GM12878 (cell line): ENCODE results near the gene TRUB1. TPM values are rescaled to one million over a fixed set of nuclear protein-coding genes. Genes with fewer than 3 reads are reported as not detected.

ENCODE experiments used
- ASH2L ChIP-seq: fragments of 300-600, 200-600 bp; sonication (generic); IDR thresholded peaks from 2 replicates; pipeline ENCODE4 v1.6.1; 2017; ENCODE audit warnings: low read depth, mild to moderate bottlenecking, borderline replicate concordance
- CEBPB ChIP-seq, 2 experiments: fragments of 150-350 bp in 1 of 2; IDR thresholded peaks; 2 replicates each; pipeline ENCODE4 v1.6.1; 2012 to 2014; ENCODE audit warnings: low read depth in 2 of 2, low read length in 2 of 2, borderline replicate concordance in 1 of 2, inconsistent platforms in 1 of 2
- GATAD2B ChIP-seq: fragments of 450-650 bp; conservative IDR thresholded peaks from 2 replicates; pipeline ENCODE4 v1.6.1; 2017; ENCODE audit warnings: low read depth, mild to moderate bottlenecking, moderate library complexity
- IKZF2 ChIP-seq, 2 experiments: fragments of 450-650 bp; IDR thresholded peaks; 2 replicates each; pipeline ENCODE4 v1.6.1; 2017; ENCODE audit warnings: mild to moderate bottlenecking in 2 of 2, moderate library complexity in 2 of 2
- NFYB ChIP-seq: IDR thresholded peaks from 2 replicates; pipeline ENCODE4 v1.6.1; 2011; ENCODE audit warnings: low read depth, mild to moderate bottlenecking, low read length, improper control_type of control experiment, moderate library complexity; ENCODE audit not compliant: insufficient read depth
- PAX5 ChIP-seq: IDR thresholded peaks from 2 replicates; pipeline ENCODE4 v1.6.1; 2011; ENCODE audit warnings: low read depth, low read length, borderline replicate concordance
- POLR2AphosphoS2 ChIP-seq: IDR thresholded peaks from 2 replicates; pipeline ENCODE4 v1.6.1; 2011; ENCODE audit warnings: low read depth, mild to moderate bottlenecking, low read length, improper control_type of control experiment, moderate library complexity
- TCF3 ChIP-seq: IDR thresholded peaks from 2 replicates; pipeline ENCODE4 v1.6.1; 2012; ENCODE audit warnings: low read depth, mild to moderate bottlenecking, low read length, borderline replicate concordance; ENCODE audit not compliant: insufficient read depth
- ZNF622 ChIP-seq: fragments of 450-650 bp; IDR thresholded peaks from 2 replicates; pipeline ENCODE4 v1.6.1; 2017; ENCODE audit warnings: mild to moderate bottlenecking, inconsistent platforms
- polyA plus RNA-seq, 11 experiments: library from polyadenylated mRNA; depleted of rRNA in 4 of 11; unstranded in 6 of 11; stranded (reverse) in 5 of 11; fragments of >200 nt; fragmentation: Nextera tagmentation in 4 of 11; fragmentation: Illumina TruSeq in 1 of 11; extraction: Ambion mirVana in 4 of 11; extraction: Trizol in 1 of 11; gene quantifications; 1 replicate in 1 of 11; 2 replicates in 10 of 11; pipeline versions ENCODE4 v1.2.1 to v1.2.3, GENCODE V29; 2011 to 2016; ENCODE audit warnings: inconsistent platforms in 2 of 11, missing spikeins in 2 of 11, low read depth in 1 of 11
- total RNA-seq, 4 experiments: library from RNA; depleted of rRNA in 3 of 4; stranded (reverse); fragments of >200 nt in 3 of 4; fragmentation: Illumina TruSeq in 1 of 4; extraction: Trizol in 1 of 4; gene quantifications; 2 replicates each; pipeline versions ENCODE4 v1.2.1 to v1.2.3, GENCODE V29; 2013 to 2021
- TF ChIP-seq, protein P1 (sequence below): fragments of 450-650 bp; formaldehyde crosslinking; IDR thresholded peaks from 2 replicates; pipeline ENCODE4 v1.5.0; 2022; ENCODE audit warnings: mild to moderate bottlenecking, missing genetic modification characterization
- TF ChIP-seq, protein P2 (sequence below): IDR thresholded peaks from 2 replicates; pipeline ENCODE4 v1.6.1; 2011; ENCODE audit warnings: low read depth, mild to moderate bottlenecking, low read length, moderate library complexity, borderline replicate concordance; ENCODE audit errors: extremely low read depth
- TF ChIP-seq, protein P3 (sequence below): fragments of 450-650 bp; conservative IDR thresholded peaks from 2 replicates; pipeline ENCODE4 v1.6.1; 2017; ENCODE audit warnings: mild to moderate bottlenecking, moderate library complexity

TRUB1 gene
- total and polyA plus RNA-seq, 10 of the 15 experiments (the other 5 are each of a cell fraction or from before 2014, with no cell fraction given): 8.1 to 24.0 (median 15.9) TPM

DNA sequence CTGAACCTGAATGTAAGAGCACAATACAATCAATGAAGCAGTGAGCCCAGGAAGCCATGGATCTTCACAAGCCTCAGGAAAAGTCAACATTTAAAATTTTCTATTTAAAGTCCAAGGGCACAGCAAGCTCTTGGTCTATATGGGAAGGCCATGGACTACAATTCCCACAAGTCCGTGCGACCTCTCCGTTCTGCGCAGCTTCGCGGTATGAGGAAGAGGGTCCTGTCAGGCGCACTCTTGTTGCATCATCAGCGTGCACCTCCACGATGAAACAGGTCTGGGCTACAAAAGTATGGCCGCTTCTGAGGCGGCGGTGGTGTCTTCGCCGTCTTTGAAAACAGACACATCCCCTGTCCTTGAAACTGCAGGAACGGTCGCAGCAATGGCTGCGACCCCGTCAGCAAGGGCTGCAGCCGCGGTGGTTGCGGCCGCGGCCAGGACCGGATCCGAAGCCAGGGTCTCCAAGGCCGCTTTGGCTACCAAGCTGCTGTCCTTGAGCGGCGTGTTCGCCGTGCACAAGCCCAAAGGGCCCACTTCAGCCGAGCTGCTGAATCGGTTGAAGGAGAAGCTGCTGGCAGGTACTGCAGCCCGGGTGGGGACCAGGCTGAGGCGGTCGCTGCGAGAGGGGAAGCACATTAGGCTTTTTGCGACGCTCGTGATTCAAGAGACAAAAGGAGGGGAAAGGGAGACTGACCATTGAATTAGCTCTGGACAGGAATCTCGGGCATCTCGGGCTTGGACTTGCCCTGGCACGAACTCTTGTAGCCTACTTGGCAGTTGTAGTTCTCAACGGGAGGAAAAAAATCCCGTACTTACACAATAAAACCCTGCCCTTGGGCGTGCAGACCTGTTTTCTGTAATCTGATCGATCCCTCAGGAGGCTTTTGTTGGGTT is at the start of gene TRUB1 (continued):
- TF ChIP-seq, protein P1, sequence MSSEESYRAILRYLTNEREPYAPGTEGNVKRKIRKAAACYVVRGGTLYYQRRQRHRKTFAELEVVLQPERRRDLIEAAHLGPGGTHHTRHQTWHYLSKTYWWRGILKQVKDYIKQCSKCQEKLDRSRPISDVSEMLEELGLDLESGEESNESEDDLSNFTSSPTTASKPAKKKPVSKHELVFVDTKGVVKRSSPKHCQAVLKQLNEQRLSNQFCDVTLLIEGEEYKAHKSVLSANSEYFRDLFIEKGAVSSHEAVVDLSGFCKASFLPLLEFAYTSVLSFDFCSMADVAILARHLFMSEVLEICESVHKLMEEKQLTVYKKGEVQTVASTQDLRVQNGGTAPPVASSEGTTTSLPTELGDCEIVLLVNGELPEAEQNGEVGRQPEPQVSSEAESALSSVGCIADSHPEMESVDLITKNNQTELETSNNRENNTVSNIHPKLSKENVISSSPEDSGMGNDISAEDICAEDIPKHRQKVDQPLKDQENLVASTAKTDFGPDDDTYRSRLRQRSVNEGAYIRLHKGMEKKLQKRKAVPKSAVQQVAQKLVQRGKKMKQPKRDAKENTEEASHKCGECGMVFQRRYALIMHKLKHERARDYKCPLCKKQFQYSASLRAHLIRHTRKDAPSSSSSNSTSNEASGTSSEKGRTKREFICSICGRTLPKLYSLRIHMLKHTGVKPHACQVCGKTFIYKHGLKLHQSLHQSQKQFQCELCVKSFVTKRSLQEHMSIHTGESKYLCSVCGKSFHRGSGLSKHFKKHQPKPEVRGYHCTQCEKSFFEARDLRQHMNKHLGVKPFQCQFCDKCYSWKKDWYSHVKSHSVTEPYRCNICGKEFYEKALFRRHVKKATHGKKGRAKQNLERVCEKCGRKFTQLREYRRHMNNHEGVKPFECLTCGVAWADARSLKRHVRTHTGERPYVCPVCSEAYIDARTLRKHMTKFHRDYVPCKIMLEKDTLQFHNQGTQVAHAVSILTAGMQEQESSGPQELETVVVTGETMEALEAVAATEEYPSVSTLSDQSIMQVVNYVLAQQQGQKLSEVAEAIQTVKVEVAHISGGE (CRISPR knock-in tag): no peak
- TF ChIP-seq, protein P2, sequence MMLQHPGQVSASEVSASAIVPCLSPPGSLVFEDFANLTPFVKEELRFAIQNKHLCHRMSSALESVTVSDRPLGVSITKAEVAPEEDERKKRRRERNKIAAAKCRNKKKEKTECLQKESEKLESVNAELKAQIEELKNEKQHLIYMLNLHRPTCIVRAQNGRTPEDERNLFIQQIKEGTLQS: peak; percentile 92; the same call in 1 of the 2 replicates
- peak; percentile 73 for TF ChIP-seq POLR2AphosphoS2
- no peak for TF ChIP-seq NFYB
- no peak for TF ChIP-seq ZNF622
- peak; percentile 59; the same call in 1 of the 2 replicates for TF ChIP-seq GATAD2B
- TF ChIP-seq ASH2L: peak; percentile 70; the same call in 1 of the 2 replicates
- TF ChIP-seq, protein P3, sequence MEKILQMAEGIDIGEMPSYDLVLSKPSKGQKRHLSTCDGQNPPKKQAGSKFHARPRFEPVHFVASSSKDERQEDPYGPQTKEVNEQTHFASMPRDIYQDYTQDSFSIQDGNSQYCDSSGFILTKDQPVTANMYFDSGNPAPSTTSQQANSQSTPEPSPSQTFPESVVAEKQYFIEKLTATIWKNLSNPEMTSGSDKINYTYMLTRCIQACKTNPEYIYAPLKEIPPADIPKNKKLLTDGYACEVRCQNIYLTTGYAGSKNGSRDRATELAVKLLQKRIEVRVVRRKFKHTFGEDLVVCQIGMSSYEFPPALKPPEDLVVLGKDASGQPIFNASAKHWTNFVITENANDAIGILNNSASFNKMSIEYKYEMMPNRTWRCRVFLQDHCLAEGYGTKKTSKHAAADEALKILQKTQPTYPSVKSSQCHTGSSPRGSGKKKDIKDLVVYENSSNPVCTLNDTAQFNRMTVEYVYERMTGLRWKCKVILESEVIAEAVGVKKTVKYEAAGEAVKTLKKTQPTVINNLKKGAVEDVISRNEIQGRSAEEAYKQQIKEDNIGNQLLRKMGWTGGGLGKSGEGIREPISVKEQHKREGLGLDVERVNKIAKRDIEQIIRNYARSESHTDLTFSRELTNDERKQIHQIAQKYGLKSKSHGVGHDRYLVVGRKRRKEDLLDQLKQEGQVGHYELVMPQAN: peak; percentile 54; the same call in 1 of the 2 replicates
- no peak for TF ChIP-seq PAX5
- no peak for TF ChIP-seq IKZF2 (IDR thresholded peaks at IDR 0.05)
- TF ChIP-seq TCF3: no peak
- TF ChIP-seq CEBPB (IDR thresholded peaks at IDR 0.05; ENCODE audit: borderline replicate concordance in 1 of 2, low read depth in 2 of 2, low read length in 2 of 2): peak in 1 of 2 experiments; percentile 73; a peak in 1 of 4 replicates
